ENCODE measurements around the gene PTPRN2. TPM values are rescaled to one million over a fixed set of nuclear protein-coding genes. Genes with fewer than 3 reads are reported as not detected.
"Not testable (repeated sequence)": the region's sequence is repeated elsewhere in the genome, so short reads cannot be mapped to it uniquely, and the experiment has no call there.

Gene PTPRN2
- polyA plus RNA-seq, 1 experiment = 0.31 TPM

DNA sequence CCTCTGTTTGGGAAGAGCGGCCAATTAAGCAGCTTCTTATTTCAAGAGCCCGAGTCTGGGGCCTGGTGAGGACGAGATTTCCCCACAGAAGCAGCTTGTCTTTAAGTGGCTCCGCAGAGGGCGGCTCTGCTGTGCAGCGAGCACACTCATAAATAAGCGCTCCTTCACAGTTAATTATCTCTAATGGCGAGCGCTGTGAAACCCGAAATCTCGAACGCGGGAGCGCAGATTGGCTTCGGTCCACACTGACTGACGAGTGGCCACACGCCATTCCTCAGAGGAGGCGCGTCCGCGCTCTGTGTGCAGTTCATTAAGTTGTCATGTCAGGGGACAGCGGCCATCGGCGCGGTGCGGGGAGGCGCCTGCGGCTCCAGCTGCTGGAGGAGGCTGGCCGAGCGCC is 689.9 kb downstream of the PTPRN2 start:
- H3K27me3 ChIP-seq (ENCODE audit: control insufficient read depth, insufficient read depth, low read length) = no peaks in the 10 kb centered on the region
- POLR2A ChIA-PET = no interaction called here
- H3K4me3 ChIP-seq (ENCODE audit: low read depth, low read length) = no peak overlapping the region
- DNase-seq (ENCODE audit: low read depth) = no peak
- no peak for TF ChIP-seq CTCF (IDR thresholded peaks at IDR 0.05; ENCODE audit: insufficient read depth, low read depth, low read length)
- H3K36me3 ChIP-seq (ENCODE audit: control insufficient read depth, insufficient read depth, low read length) = no peaks in the 10 kb centered on the region
- CTCF ChIA-PET = no interaction called here

GRCh38 chr7:157896774-157897555 is 690.7 kb downstream of the PTPRN2 start:
- H3K4me3 ChIP-seq (ENCODE audit: low read depth, low read length) = no peak overlapping the region
- H3K36me3 ChIP-seq (ENCODE audit: control insufficient read depth, insufficient read depth, low read length) = no peaks in the 10 kb centered on the region
- no peak for TF ChIP-seq CTCF (IDR thresholded peaks at IDR 0.05; ENCODE audit: insufficient read depth, low read depth, low read length)
- H3K27me3 ChIP-seq (ENCODE audit: control insufficient read depth, insufficient read depth, low read length) = no peaks in the 10 kb centered on the region
- ChIA-PET CTCF (no interaction called here), POLR2A (no interaction called here)
- DNase-seq (ENCODE audit: low read depth) = no peak

DNA sequence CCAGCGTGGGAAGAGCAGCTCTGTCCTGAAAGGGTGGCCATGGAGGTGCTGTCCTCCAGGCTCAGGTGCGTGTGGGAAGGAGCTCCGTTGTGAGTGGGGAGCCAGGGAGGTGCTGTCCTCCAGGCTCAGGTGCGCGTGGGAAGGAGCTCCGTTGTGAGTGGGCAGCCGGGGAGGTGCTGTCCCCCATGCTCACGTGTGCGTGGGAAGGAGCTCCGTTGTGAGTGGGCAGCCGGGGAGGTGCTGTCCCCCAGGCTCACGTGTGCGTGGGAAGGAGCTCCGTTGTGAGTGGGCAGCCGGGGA is 691.3 kb downstream of the PTPRN2 start:
- H3K4me3 ChIP-seq (ENCODE audit: low read depth, low read length); CTCF ChIA-PET; POLR2A ChIA-PET; H3K36me3 ChIP-seq (ENCODE audit: control insufficient read depth, insufficient read depth, low read length); H3K27me3 ChIP-seq (ENCODE audit: control insufficient read depth, insufficient read depth, low read length); DNase-seq (ENCODE audit: low read depth): not testable (repeated sequence)

GRCh38 chr7:157895520-157896375 is 691.9 kb downstream of the PTPRN2 start:
- ChIA-PET CTCF (no interaction called here), POLR2A (no interaction called here)
- H3K27me3 ChIP-seq (ENCODE audit: control insufficient read depth, insufficient read depth, low read length) = no peaks in the 10 kb centered on the region
- DNase-seq (ENCODE audit: low read depth) = no peak
- no peaks in the 10 kb centered on the region for H3K36me3 ChIP-seq (ENCODE audit: control insufficient read depth, insufficient read depth, low read length)
- no peak for TF ChIP-seq CTCF (IDR thresholded peaks at IDR 0.05; ENCODE audit: insufficient read depth, low read depth, low read length)
- no peak overlapping the region for H3K4me3 ChIP-seq (ENCODE audit: low read depth, low read length)

GRCh38 chr7:157895098-157895497 is 692.5 kb downstream of the PTPRN2 start:
- DNase-seq (ENCODE audit: low read depth); H3K36me3 ChIP-seq (ENCODE audit: control insufficient read depth, insufficient read depth, low read length); POLR2A ChIA-PET; CTCF ChIA-PET; H3K27me3 ChIP-seq (ENCODE audit: control insufficient read depth, insufficient read depth, low read length); H3K4me3 ChIP-seq (ENCODE audit: low read depth, low read length): not testable (repeated sequence)

DNA sequence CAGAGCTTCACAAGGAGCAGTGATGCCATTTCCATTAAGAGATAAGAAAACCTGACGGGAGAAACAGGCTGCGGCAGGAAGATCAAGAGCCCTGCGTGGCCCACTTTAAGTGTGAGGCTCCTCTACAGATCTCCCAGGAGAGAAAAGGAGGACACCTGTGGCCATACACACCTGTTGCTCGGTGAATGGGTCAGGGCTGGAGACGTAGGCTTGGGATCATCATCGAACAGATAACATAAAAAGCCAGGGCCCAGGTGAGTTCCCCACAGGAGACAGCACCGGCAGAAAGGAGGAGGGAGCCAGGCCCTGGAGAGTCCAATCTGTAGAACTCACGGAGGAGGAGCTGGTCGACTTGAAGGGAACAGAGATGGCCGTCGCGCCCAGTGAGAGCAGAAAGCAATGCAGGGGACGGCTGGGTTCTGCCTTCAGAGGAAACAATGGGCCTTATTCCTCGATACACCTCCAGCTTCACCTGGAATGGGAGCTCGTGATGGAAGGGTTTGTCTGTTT is 694.0 kb downstream of the PTPRN2 start:
- no peak for DNase-seq (ENCODE audit: low read depth)
- H3K27me3 ChIP-seq (ENCODE audit: control insufficient read depth, insufficient read depth, low read length) = no peaks in the 10 kb centered on the region
- ChIA-PET CTCF (no interaction called here), POLR2A (no interaction called here)
- TF ChIP-seq CTCF (IDR thresholded peaks at IDR 0.05; ENCODE audit: insufficient read depth, low read depth, low read length) = no peak
- no peak overlapping the region for H3K4me3 ChIP-seq (ENCODE audit: low read depth, low read length)
- H3K36me3 ChIP-seq (ENCODE audit: control insufficient read depth, insufficient read depth, low read length) = no peaks in the 10 kb centered on the region

Measured in BJ (cell line).